GM21367 (cell line): ENCODE measurements around the gene CD82.

ENCODE experiments used
- ATAC-seq: cut with Tn5 transposase; IDR thresholded peaks from one replicate; pipeline ENCODE4 v1.9.1; 2021; ENCODE audit not compliant: unreplicated experiment

CD82 gene, protein sequence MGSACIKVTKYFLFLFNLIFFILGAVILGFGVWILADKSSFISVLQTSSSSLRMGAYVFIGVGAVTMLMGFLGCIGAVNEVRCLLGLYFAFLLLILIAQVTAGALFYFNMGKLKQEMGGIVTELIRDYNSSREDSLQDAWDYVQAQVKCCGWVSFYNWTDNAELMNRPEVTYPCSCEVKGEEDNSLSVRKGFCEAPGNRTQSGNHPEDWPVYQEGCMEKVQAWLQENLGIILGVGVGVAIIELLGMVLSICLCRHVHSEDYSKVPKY

DNA sequence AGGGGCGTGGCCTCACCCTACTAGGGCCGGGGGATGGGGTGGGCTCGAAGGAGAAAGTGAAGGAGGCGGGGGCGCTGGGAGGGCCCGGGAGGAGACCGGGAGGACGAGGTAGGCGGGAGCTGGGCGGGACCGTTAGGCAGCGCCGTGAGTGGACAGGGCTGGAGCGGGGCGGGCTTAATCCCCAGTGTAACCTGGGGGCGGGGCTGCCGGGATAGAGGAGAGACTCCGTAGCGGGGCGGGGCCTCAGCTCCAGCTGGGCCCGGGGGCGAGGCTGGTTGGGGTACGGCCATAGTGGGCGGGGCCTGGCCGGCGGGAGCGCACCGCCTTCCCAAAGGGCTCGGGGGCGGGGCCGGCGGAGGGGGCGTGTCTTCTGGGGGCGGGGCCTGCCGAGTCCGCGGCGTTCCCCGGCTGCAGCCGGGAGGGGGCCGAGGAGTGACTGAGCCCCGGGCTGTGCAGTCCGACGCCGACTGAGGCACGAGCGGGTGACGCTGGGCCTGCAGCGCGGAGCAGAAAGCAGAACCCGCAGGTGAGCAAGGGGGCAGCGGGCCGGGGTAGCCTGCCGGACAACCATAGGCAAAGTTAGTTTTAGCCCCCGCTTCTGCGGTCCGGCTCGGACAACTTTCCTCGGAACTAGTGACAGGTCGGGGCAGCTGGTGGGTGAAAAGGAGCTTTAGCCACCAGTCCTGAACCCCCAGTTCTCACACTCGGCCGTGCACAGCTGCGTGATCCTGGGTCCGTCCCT lies at the start of gene CD82:
TSS of gene CD82 (plus strand) at position 453 of the 742 bp plus-strand sequence. CDS start 29,000 bp downstream, outside the sequence.
- ATAC-seq = peak; percentile 72

DNA sequence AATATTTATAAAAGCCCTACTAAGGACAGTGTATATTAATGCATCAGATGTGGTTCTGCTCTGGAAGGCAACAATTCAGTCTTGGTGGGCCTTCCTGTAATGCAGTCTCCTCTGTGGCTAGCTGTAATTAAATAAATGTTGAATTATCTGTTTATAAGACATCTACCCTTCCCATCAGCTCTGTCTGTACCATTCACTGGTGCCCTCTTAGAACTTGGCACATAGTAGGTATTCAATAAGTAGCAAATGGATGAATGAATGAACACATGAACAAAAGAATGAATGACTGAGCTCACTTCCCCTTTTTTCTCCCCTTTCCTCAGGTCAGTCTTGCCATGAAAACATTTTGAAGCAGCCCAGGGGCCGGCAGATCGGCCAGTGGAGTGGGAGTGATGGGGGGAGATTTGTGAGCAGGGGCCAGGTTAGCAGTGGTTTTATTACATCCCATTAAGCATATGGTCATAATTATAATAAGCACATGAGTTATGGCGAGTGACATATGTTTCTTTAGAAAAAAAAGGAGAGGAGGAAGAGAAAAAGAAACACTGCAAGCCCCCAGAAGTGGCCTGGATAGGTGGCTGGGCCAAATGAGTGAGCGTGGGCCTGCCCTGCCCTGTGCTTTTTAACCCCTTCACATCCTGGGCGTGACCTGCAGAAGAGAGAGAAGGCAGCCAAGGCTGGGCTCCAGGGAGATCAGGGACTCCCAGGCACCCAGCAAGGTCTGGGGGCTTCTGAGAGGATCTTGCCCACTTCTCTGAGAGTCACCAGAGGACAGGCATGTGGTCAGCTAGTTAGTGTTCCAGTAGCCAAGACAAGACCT lies 48.6 kb upstream of the CD82 start:
- ATAC-seq = no peak

DNA sequence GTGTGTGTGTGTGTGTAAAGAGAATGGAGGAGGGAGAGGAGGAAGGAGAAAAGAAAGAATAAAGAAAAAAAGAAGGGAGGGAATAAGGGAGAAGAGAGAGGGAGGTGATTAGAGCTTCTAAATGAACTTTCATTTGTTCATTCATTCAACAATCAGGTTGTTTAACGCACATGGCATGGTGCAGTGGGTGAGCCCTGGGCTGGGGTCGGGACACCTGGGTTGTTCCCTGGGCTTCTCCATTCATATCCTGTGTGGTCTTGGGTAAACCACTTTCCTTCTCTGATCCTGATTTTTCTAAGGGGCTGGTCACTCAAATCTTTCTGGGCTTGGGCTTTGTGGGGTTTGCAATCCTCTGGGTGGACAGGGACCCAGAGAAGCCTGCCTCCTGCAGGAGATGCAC lies 47.9 kb upstream of the CD82 start:
- no peak for ATAC-seq

DNA sequence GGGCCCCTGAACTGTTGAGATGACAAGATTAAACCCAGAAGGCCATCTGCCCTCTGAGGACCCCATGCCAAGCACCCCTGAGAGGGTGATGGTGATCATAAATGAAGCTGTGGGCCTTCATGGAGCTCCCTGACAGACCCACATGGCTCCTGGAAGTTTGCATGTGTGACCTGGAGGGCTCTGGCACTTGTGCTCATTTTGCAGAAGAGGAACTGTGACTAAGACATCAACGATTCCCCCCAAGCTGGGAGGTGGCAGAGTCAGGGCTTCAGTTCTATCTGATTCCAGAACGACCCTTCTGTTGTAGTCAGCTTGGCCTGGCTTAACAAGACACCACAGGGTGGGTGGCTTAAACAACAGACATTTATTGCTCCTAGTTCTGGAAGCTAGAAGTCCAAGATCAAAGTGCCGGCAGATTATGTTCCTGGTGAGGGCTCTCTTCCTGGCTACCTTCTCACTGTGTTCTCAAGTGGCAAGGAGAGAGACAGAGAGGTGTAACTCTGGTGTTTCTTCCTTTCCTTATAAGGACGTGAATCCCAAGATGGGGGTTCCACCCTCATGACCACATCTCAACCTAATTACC lies 46.4 kb upstream of the CD82 start:
- ATAC-seq = no peak

DNA sequence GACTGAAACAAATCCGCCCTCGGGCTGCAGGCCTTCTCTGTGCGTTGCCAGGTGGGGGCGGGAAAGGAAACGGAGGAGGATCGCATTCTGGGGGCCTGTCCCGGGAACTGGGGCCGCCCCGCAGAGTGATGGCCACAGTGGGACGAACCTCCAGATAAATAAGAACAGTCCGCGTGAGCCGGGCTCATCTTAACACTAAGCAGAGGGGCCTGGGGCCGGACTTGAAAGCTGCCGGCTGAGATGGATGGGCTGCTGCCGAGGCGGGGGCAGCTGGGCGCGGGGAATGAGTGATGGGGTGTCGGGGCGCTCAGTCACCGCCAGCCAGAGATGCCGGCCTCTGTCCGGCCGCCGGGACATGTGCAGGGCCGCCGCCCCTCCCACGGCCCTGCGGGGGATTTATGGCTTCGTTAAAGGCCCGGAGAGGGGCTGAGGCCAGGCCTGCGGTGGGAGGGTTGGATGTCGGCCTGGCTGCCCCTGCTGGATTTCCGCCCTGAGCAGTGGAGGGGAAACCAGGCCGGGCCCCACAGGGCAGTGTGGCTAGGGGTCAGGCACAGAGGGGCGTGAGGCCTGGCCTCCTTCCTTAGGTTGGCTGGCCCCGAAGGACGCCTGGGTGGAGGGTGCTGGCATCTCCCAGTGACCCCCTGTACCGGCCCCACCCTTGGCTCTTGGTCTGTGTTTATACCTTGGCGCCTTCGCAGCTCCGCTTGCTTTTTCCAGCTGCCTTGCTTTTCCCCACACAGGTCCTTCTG lies 45.3 kb upstream of the CD82 start:
- no peak for ATAC-seq

DNA sequence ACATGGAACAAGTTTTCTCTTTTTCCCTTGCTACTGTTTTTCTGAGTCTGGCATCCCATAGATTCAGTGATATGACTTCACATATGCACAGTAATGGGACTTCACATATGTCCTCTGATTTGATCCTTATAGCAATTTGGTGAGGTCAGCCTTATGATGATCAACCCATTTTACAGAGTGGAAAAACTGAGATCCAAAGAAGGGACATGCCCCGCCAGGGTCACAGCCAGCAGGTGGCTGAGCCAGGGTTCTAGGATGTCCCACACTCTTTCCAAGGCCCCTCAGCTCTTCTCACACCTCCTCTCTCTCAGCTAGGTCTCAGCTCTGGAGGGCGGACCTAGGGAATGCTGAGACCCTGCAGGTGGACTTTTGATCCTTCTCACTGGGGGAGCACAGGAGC lies 44.3 kb upstream of the CD82 start:
- ATAC-seq = no peak

DNA sequence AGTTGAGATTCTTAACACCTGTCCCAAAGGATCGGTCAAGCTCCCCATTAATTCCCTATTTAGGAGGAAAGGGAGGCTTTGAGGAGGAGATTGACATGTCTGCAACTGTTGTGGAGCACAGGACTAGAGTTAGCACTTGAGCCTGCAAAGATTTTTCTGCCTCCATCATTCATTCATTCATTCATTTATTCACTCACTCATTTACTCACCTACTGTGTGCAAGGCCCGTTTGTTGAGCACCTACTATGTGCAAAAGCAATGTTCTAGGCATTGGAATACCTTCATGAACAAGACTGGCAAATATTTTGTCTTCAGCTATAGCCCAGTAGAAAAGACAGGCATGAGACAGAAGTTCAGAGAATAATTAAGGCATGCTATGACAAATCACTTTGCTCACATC lies 43.2 kb upstream of the CD82 start:
- no peak for ATAC-seq

DNA sequence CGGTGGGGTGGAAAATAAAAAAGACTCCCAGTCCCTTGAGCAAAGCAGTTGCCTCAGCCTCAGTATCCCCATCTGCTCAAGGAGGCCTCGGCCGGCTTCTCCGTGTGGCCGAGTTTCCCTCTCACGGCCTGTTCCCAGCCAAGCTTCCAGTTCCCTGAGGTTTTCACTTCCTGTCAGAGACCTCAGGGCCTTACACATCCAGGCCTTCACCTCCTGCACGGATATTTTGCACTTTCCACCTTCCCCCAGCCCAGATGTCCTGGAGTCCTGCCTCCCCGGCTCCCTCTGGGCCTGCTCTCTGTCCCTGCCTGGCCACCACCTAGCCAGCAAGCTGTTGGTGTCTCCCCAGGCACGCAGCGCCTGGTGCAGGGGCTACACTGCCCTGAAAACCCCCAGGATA lies 41.1 kb upstream of the CD82 start:
- no peak for ATAC-seq

DNA sequence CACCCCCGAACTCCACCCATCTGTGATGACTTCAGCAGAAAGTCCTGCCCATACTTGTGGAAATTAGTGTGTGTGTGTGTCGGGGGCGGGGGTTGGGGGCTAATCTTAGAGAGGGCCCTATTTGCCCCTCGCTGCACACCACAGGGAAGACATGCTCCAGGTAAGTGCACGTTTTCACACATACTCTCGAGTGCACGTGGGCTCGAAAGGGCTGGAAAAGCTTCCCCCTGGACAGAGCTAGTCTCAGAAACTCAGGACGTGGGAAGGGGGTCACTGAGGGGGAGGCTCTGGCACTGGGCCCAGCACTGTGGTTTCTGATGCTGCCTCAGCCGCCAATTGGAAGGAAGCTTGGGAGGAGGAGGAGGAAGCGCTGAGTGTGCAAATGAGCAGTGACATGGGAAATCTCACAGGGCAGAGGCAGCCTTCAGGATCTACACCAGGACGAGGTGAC lies 40.7 kb upstream of the CD82 start:
- ATAC-seq = no peak

DNA sequence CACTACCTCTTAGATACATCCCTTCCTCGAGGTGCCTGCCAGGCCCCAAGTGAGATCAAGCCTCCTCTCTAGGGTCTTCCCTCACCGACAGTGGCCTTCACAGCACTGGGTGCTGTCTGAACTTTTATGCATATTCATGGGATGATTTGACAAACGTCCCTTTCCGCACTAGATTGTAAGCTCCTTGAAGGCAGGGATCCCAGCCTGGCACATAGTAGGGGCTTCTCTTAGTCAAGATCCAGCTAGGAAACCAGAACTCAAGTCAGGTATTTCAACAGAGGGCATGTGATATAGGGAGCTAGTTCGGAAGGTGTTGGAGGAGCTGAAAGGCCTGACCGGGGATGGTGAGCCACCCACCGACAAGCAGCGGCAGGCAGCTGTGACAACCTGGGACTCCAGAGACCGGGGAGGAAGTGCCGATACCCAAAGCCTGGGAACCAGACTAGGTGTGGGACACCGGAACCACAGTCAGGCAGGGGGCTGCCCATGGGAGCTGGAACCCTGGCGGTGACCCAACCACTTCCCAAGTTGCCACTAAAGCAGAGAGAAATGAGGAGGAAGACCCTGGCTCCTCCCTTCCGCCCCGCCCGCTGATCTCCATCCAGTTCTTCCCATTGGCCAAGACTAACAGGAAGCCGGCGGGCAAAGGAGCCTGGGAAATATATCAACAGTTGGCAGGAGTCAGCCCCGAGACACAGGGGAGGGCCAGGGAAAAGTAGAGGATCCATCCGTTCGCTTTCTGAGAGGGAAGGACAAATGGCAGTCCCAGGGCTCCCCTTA lies 39.8 kb upstream of the CD82 start:
- no peak for ATAC-seq

DNA sequence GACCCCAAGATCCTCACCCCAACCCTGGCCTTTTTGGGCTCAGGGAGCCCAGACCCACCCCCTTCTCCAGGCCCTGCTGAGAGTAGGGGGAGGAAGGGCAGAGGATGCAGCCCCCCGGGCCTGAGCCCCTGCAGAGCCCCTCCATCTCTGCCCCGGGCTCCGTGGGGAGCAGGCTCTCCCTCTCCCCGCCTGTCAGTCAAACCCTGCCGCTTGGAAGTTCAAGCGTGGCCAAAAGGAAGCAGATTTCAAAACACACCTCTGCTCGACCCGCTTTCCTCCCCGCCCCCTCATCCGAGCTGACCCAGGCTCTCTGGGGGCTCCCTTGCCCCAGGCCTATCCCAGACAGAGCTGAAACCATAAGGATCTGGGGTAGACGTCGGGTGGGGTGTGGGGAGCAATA lies 39.0 kb upstream of the CD82 start:
- no peak for ATAC-seq

DNA sequence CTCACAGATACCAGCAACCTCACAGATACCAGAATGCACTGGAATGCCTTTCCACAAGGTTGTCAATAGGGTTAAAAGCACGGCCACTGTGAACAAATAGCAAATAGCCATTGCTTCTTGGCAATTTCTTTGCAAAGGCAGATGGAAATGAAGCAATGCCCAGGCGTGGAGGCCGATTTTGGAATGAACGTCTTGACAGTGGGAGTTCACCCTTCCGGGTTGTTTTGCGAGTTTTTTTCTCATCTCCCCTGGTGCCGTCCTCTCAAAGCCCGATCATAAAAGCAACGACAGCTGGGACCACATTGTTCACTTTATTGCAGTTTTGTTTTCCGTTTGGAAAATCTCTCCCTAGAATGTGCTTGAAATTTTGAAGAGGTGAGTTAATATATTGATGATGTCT lies 38.0 kb upstream of the CD82 start:
- no peak for ATAC-seq

DNA sequence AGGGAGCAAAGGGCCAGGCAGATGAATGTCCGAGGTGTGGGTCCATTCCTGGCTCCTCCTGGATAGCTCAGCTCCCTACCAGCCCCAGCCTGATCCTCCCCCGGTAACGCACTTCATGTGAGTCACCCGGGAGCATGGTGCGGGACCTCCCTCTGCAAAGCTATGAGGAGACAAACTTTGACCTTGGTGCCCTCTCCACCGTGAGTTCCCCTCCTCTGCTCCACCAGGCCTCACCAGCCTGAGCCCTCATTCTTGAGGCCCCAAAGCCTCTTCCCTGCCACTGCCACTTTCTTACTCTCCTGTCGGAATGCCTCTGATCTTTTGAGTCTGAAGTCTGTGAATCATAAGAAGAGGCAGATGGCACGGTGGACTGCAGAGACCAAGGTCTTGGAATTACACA lies 37.4 kb upstream of the CD82 start:
- ATAC-seq = no peak

DNA sequence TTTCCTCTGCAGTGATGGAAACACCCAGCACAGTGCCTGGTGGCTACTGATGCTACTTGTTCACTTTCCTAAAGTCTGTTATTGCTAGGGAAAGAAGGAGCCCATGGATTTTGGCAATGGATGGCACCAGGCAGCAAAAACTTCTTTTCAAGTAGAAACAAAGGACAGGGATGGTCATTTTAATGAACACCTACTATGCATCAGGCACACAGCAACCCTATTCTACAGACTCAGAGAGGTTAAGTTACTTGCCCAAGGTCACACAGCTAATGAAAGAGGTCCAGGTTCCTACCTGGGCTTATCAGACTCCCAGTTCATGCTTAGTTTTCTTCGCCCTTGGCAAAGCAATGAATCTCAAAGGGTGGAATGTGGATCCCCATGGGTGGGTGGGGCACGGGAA lies 36.9 kb upstream of the CD82 start:
- no peak for ATAC-seq

DNA sequence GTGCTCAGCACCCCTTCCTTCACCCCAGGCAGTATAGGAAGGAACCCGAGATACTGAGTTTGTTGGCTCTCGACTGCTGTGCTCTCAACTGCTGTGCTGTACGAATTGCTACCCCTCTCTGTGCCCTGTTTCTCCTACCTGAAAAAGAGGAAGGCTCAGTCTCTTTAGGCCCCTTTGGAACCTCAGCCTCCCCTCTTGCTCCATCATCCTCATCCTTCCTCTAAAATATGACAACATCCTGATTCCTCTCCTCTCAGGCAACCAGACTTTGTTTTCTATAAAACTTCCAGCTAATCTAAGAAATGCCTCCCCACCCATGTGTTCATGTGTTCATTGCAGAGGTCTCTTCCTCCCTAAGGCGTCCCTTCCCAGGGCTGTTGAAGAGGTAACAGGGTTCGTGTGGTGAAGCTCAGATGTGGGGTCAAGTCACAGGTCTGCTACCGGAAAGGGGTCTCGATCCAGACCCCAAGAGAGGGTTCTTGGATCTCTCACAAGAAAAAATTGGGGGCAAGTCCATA lies 35.5 kb upstream of the CD82 start:
- ATAC-seq = no peak

DNA sequence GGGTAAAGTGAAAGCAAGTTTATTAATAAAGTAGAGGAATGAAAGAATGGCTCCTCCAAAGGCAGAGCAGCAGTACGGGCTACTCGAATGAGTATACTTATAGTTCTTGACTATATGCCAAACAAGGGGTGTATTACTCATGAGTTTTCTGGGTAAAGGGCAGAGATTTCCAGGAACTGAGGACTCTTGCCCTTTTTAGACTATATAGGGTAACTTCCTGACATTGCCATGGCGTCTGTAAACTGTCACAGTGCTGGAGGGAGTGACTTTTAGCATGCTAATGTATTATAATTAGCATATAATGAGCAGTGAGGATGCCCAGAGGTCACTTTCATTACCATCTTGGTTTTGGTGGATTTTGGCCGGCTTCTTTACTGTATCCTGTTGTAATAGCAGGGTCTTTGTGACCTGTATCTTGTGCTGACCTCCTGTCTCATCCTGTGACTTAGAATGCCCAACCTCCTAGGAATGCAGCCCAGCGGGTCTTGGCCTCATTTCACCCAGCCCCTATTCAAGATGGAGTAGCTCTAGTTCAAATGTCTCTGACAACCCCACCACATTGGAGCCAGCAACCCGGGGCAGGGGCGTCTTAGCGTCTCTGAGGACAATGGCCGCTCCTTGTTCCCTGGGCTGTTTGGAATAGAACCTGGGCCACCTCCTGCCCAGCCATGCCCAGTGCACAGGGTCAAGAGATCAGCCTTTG lies 34.9 kb upstream of the CD82 start:
- no peak for ATAC-seq

DNA sequence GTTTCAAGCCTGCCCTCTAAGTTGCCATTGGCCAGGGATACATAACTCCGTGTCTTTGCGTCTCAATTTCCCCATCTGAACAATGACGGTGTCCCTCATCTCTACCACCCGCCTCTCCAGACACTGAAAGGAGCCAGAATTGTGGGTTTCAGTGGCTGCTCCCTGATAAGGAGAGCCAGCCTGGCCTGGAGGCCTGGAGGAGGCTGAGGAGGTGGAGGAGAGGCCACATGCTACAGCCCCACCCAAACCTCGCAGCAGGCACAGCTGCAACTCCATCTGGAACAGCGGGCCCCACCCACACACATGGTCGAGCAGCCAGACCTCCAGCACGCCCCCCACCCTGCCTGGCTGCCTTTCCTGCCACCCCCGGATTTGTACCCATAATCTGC lies 34.4 kb upstream of the CD82 start:
- ATAC-seq = no peak

DNA sequence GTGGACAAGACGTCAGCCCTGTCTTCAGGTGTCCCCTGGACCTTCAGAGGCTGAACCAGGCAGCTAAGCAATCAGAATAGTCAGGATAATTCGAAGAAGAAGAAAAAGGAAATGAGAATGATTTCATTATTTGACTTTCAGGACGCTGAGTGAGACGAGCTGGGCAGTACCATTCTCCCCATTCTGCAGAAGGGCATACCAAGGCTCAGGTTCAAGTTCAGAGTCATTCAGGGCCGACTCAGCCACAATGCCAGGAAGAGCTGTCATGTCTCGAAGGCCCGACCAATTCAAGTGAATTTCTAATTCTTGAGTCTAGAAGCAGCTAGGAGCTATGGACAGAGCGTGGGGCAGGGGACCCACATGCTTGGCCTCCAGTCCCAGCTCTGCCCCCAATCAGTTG lies 33.8 kb upstream of the CD82 start:
- ATAC-seq = no peak

DNA sequence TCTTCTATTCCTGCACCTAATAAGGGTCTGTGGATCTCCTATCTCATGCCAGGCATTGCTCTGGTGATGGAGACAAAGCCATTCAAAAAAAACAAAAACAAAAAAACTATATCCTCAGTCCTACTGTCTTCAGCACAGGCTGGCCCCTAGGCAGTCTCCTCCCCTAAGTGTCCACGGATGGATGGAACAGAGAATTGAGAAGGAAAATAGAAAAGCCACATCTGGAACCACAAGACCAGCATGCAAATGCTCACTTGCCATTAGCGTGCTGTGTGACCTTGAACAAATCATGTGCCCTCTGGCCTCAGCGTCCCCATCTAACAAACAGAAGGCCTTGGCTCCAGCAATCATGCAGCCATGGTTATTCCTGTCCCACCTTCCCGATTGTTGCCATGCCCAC lies 32.7 kb upstream of the CD82 start:
- ATAC-seq = peak; percentile 53
